ENCODE data around the gene IZUMO4. TPM values are rescaled to one million over a fixed set of nuclear protein-coding genes. Genes with fewer than 3 reads are reported as not detected.

Gene IZUMO4
- total and polyA plus RNA-seq, 4 donors = 7.2 to 20.3 (median 16.1) TPM

DNA sequence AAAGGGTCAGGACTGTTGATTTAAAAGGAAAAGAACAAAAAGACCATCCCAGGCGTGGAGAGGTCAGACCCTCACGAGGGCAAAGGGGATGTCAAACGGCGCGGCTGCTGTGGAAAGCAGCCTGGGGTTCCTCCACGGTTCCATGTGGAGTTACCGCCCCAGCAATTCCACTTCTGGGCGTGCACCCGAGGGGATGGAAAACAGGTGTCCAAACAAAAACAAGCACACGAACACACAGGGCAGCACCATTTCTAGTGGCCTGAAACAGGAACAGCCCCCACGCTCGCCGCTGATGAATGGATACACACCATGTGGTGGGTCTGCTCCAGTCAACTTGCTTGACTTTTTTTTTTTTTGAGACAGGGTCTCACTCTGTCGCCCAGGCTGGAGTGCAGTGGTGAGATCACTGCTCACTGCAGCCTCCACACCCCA is 43.4 kb downstream of the IZUMO4 start:
- H3K27ac ChIP-seq (ENCODE audit: low read depth, low read length) = no peak overlapping the region
- H3K36me3 ChIP-seq (ENCODE audit: control insufficient read depth, insufficient read depth, low read length) = peaks cover 74% of the 10 kb centered on the region
- H3K4me3 ChIP-seq (ENCODE audit: low read depth, low read length) = no peak overlapping the region
- peaks cover 8% of the 10 kb centered on the region for H3K4me1 ChIP-seq (ENCODE audit: control insufficient read depth, insufficient read depth, low read length)
- DNase-seq (ENCODE audit: low read depth in 4 of 6, low spot score in 6 of 6) = peak in 1 of 6 donors; percentile 17
- H3K9me3 ChIP-seq (ENCODE audit: control insufficient read depth, insufficient read depth, low read length) = no peaks in the 10 kb centered on the region
- 52% methylated on average over 14 of the region's 14 CpGs for WGBS (ENCODE audit: insufficient coverage)
- no peaks in the 10 kb centered on the region for H3K27me3 ChIP-seq (ENCODE audit: control insufficient read depth, insufficient read depth, low read length)

DNA sequence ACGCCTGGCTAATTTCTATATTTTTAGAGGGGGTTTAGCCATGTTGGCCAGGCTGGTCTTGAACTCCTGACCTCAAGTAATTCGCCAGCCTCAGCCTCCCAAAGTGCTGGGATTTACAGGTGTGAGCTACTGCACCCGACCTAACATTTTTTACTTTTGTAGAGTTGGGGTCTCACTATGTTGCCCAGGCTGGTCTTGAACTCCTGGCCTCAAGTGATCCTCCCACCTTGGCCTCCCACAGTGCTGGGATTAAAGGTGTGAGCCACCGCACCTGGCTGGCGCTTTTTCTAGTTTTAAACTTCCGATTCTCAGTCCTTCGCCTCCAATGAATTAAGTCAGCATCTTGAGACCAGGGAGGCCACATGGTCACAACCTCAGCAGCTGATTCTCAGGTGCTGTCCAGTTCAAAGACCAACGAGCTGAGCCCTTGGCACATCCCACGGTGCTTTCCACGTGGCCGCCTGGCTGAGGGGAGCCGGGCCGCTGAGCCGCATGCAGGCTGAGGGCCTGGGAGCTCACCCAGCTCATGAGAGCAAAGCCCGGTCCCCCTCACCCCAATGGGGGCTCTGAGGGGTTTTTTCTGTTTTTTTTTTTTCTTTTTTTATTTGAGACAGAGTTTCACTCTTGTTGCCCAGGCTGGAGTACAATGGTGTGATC is 45.6 kb downstream of the IZUMO4 start:
- no peak for DNase-seq (ENCODE audit: low read depth in 4 of 6, low spot score in 6 of 6)
- Histone ChIP-seq H3K27me3 (ENCODE audit: control insufficient read depth, insufficient read depth, low read length) (no peaks in the 10 kb centered on the region), H3K27ac (ENCODE audit: low read depth, low read length) (no peak overlapping the region), H3K9me3 (ENCODE audit: control insufficient read depth, insufficient read depth, low read length) (no peaks in the 10 kb centered on the region), H3K4me1 (ENCODE audit: control insufficient read depth, insufficient read depth, low read length) (peaks cover 27% of the 10 kb centered on the region), H3K4me3 (ENCODE audit: low read depth, low read length) (no peak overlapping the region), H3K36me3 (ENCODE audit: control insufficient read depth, insufficient read depth, low read length) (peaks cover 70% of the 10 kb centered on the region)
- WGBS (ENCODE audit: insufficient coverage) = 97% methylated on average over 9 of the region's 15 CpGs

DNA sequence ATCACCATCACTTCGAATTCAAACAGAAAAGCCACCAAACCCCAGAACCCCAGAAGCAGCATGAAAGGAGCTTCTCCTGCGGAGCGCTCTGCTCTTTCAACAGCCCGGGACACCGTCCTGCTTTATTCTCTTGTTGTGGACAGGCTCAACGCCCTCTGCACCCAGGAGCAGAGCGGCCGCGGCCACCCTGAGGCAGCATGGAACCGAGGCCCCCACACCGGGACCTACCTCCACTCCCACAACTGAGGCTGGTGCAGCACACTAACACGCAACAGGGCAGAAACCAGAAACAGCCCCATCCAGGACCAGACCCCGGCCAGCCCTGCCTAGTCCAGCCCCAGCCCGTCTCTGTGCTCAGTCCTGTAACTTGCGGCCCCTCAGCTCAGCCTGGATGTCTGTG is 47.5 kb downstream of the IZUMO4 start:
- Histone ChIP-seq H3K27me3 (ENCODE audit: control insufficient read depth, insufficient read depth, low read length) (no peaks in the 10 kb centered on the region), H3K9me3 (ENCODE audit: control insufficient read depth, insufficient read depth, low read length) (no peaks in the 10 kb centered on the region), H3K4me3 (ENCODE audit: low read depth, low read length) (no peak overlapping the region), H3K36me3 (ENCODE audit: control insufficient read depth, insufficient read depth, low read length) (peaks cover 55% of the 10 kb centered on the region), H3K27ac (ENCODE audit: low read depth, low read length) (no peak overlapping the region), H3K4me1 (ENCODE audit: control insufficient read depth, insufficient read depth, low read length) (peaks cover 30% of the 10 kb centered on the region)
- DNase-seq (ENCODE audit: low read depth in 4 of 6, low spot score in 6 of 6) = no peak
- WGBS (ENCODE audit: insufficient coverage) = 93% methylated on average over 15 of the region's 15 CpGs

DNA sequence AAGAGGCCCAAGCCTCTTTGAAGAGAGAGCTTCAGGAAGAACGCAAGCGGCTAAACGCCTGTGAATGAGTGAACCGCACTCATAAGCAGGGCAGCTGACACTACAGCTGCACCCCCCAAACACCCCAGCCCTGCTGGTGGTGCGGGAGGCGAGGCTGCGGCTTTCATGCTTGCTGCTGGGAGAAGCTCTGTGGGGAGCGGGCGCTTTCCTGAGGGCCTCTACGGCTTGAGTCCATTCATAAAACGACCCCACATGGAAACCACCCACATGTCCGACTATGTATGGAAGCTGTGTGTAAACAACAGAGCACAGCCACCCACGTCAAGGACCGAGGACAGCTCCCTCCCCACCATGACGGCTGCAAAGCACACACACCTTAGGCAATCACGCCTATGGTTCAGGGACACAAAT is 49.1 kb downstream of the IZUMO4 start:
- H3K4me1 ChIP-seq (ENCODE audit: control insufficient read depth, insufficient read depth, low read length) = peaks cover 46% of the 10 kb centered on the region
- WGBS (ENCODE audit: insufficient coverage) = 30% methylated on average over 9 of the region's 16 CpGs
- DNase-seq (ENCODE audit: low read depth in 4 of 6, low spot score in 6 of 6) = peak in 1 of 6 donors; percentile 33

DNA sequence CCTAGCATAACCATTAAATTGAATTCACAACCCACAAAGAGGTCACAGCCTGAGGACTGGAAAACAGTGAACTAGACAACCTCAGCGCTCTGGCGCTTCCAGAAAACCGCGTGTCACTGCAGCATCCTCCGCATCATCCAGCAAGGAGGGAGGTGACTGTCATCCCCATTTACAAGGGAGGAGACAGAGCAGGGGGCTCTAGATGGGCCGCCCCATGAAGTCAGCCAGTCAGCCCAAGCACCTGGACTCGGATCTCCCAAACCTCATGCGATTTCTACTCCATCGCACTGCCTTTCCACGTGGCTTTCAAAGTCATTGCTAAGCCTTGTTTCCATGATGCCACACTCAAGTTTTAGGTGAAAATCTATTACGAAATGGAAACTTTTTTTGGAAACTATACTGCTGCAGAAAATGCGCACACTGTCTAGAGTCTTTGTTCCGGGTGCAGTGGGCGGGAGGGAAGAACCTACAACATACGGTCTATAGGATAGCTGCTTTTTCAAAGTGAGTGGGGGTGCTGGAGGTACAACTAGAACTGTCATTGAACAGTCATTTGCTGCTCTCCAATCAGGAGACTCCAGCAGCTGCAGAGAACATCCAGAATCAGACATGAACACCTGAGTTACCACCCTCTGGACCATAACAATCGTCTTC is 51.9 kb downstream of the IZUMO4 start:
- DNase-seq (ENCODE audit: low read depth in 4 of 6, low spot score in 6 of 6) = no peak
- Histone ChIP-seq H3K36me3 (ENCODE audit: control insufficient read depth, insufficient read depth, low read length) (peaks cover 36% of the 10 kb centered on the region), H3K9me3 (ENCODE audit: control insufficient read depth, insufficient read depth, low read length) (no peaks in the 10 kb centered on the region), H3K4me3 (ENCODE audit: low read depth, low read length) (no peak overlapping the region), H3K4me1 (ENCODE audit: control insufficient read depth, insufficient read depth, low read length) (peaks cover 54% of the 10 kb centered on the region), H3K27me3 (ENCODE audit: control insufficient read depth, insufficient read depth, low read length) (no peaks in the 10 kb centered on the region), H3K27ac (ENCODE audit: low read depth, low read length) (no peak overlapping the region)
- WGBS (ENCODE audit: insufficient coverage) = 88% methylated on average over 10 of the region's 16 CpGs

More for the DNA sequence above, 49.1 kb downstream of the IZUMO4 start:
- H3K27ac ChIP-seq (ENCODE audit: low read depth, low read length) = no peak overlapping the region
- peaks cover 44% of the 10 kb centered on the region for H3K36me3 ChIP-seq (ENCODE audit: control insufficient read depth, insufficient read depth, low read length)
- no peaks in the 10 kb centered on the region for H3K9me3 ChIP-seq (ENCODE audit: control insufficient read depth, insufficient read depth, low read length)
- no peak overlapping the region for H3K4me3 ChIP-seq (ENCODE audit: low read depth, low read length)
- no peaks in the 10 kb centered on the region for H3K27me3 ChIP-seq (ENCODE audit: control insufficient read depth, insufficient read depth, low read length)

Other genes with a start within 250 kb of the IZUMO4 start
- 10 to 100 TPM in 1 of 2 donors, 1 to 10 TPM in 1; 5.7 to 10.9 TPM for gene REXO1, start 248.4 kb upstream of the IZUMO4 start, total RNA-seq
- 10 to 100 TPM; 27.2 to 41.8 TPM for gene REXO1, start 248.4 kb upstream of the IZUMO4 start, polyA plus RNA-seq (ENCODE audit: insufficient read length in 2 of 2)
- gene KLF16, start 233.3 kb upstream of the IZUMO4 start, total RNA-seq = 1 to 10 TPM; 1.8 to 4.8 TPM
- gene KLF16, start 233.3 kb upstream of the IZUMO4 start, polyA plus RNA-seq (ENCODE audit: insufficient read length in 2 of 2) = 10 to 100 TPM in 1 of 2 donors, 1 to 10 TPM in 1; 9.8 to 13.4 TPM
- 100 to 1,000 TPM in 1 of 2 donors, 10 to 100 TPM in 1; 53.5 to 103 TPM for gene ABHD17A, start 211.4 kb upstream of the IZUMO4 start, total RNA-seq
- gene ABHD17A, start 211.4 kb upstream of the IZUMO4 start, polyA plus RNA-seq (ENCODE audit: insufficient read length in 2 of 2) = 100 to 1,000 TPM; 141 TPM
- gene ADAT3, start 191.5 kb upstream of the IZUMO4 start, total RNA-seq = 1 to 10 TPM; 1.5 to 3.0 TPM
- gene ADAT3, start 191.5 kb upstream of the IZUMO4 start, polyA plus RNA-seq (ENCODE audit: insufficient read length in 2 of 2) = 1 to 10 TPM; 5.8 to 7.9 TPM
- 10 to 100 TPM; 25.2 to 38.1 TPM for gene SCAMP4, start 191.5 kb upstream of the IZUMO4 start, total RNA-seq
- gene SCAMP4, start 191.5 kb upstream of the IZUMO4 start, polyA plus RNA-seq (ENCODE audit: insufficient read length in 2 of 2) = 100 to 1,000 TPM in 1 of 2 donors, 10 to 100 TPM in 1; 95.1 to 112 TPM
- 10 to 100 TPM; 27.8 to 53.4 TPM for gene CSNK1G2, start 155.7 kb upstream of the IZUMO4 start, total RNA-seq
- gene CSNK1G2, start 155.7 kb upstream of the IZUMO4 start, polyA plus RNA-seq (ENCODE audit: insufficient read length in 2 of 2) = 10 to 100 TPM; 54.4 to 65.6 TPM
- gene BTBD2, start 81.2 kb upstream of the IZUMO4 start, total RNA-seq = 10 to 100 TPM; 45.6 to 49.9 TPM
- 100 to 1,000 TPM; 172 to 183 TPM for gene BTBD2, start 81.2 kb upstream of the IZUMO4 start, polyA plus RNA-seq (ENCODE audit: insufficient read length in 2 of 2)
- gene MKNK2, start 45.7 kb upstream of the IZUMO4 start, total RNA-seq = 10 to 100 TPM; 22.2 to 61.2 TPM
- gene MKNK2, start 45.7 kb upstream of the IZUMO4 start, polyA plus RNA-seq (ENCODE audit: insufficient read length in 2 of 2) = 10 to 100 TPM; 54.4 to 66.0 TPM
- 10 to 100 TPM; 13.3 to 15.1 TPM for gene MOB3A, start 589 bp upstream of the IZUMO4 start, total RNA-seq
- gene MOB3A, start 589 bp upstream of the IZUMO4 start, polyA plus RNA-seq (ENCODE audit: insufficient read length in 2 of 2) = 10 to 100 TPM; 30.8 to 39.4 TPM
- 10 to 100 TPM; 65.1 to 70.6 TPM for gene AP3D1, start 54.7 kb downstream of the IZUMO4 start, total RNA-seq
- 100 to 1,000 TPM; 156 to 165 TPM for gene AP3D1, start 54.7 kb downstream of the IZUMO4 start, polyA plus RNA-seq (ENCODE audit: insufficient read length in 2 of 2)
- 1 to 10 TPM; 5.3 to 8.2 TPM for gene DOT1L, start 67.0 kb downstream of the IZUMO4 start, total RNA-seq
- gene DOT1L, start 67.0 kb downstream of the IZUMO4 start, polyA plus RNA-seq (ENCODE audit: insufficient read length in 2 of 2) = 10 to 100 TPM; 40.3 to 45.3 TPM
- gene PLEKHJ1, start 139.4 kb downstream of the IZUMO4 start, total RNA-seq = 10 to 100 TPM; 46.5 to 70.9 TPM
- gene PLEKHJ1, start 139.4 kb downstream of the IZUMO4 start, polyA plus RNA-seq (ENCODE audit: insufficient read length in 2 of 2) = 100 to 1,000 TPM in 1 of 2 donors, 10 to 100 TPM in 1; 97.5 to 106 TPM
- 10 to 100 TPM; 29.2 to 32.2 TPM for gene SF3A2, start 139.9 kb downstream of the IZUMO4 start, total RNA-seq
- gene SF3A2, start 139.9 kb downstream of the IZUMO4 start, polyA plus RNA-seq (ENCODE audit: insufficient read length in 2 of 2) = 10 to 100 TPM; 80.5 to 97.8 TPM
- 1 to 10 TPM; 2.8 to 3.3 TPM for gene AMH, start 152.4 kb downstream of the IZUMO4 start, total RNA-seq
- 10 to 100 TPM in 1 of 2 donors, 1 to 10 TPM in 1; 3.9 to 12.3 TPM for gene AMH, start 152.4 kb downstream of the IZUMO4 start, polyA plus RNA-seq (ENCODE audit: insufficient read length in 2 of 2)
- gene JSRP1, start 159.5 kb downstream of the IZUMO4 start, total RNA-seq = under 1 TPM; 0.33 to 0.69 TPM
- gene JSRP1, start 159.5 kb downstream of the IZUMO4 start, polyA plus RNA-seq (ENCODE audit: insufficient read length in 2 of 2) = under 1 TPM; 0.74 to 0.90 TPM
- gene PEAK3, start 185.3 kb downstream of the IZUMO4 start, total RNA-seq = under 1 TPM in 1 of 2 donors, not detected in 1; 0.20 TPM
- under 1 TPM; 0.11 to 0.16 TPM for gene PEAK3, start 185.3 kb downstream of the IZUMO4 start, polyA plus RNA-seq (ENCODE audit: insufficient read length in 2 of 2)
- 1 to 10 TPM in 1 of 2 donors, under 1 TPM in 1; 0.94 to 2.9 TPM for gene LINGO3, start 211.2 kb downstream of the IZUMO4 start, total RNA-seq
- 1 to 10 TPM; 6.3 to 7.4 TPM for gene LINGO3, start 211.2 kb downstream of the IZUMO4 start, polyA plus RNA-seq (ENCODE audit: insufficient read length in 2 of 2)
- 100 to 1,000 TPM in 1 of 2 donors, 10 to 100 TPM in 1; 48.2 to 124 TPM for gene LSM7, start 231.7 kb downstream of the IZUMO4 start, total RNA-seq
- 100 to 1,000 TPM; 154 to 165 TPM for gene LSM7, start 231.7 kb downstream of the IZUMO4 start, polyA plus RNA-seq (ENCODE audit: insufficient read length in 2 of 2)
- 10 to 100 TPM; 30.2 to 45.3 TPM for gene SPPL2B, start 231.8 kb downstream of the IZUMO4 start, total RNA-seq
- 100 to 1,000 TPM; 101 to 140 TPM for gene SPPL2B, start 231.8 kb downstream of the IZUMO4 start, polyA plus RNA-seq (ENCODE audit: insufficient read length in 2 of 2)

Data from spinal cord (tissue), 10 donors.